Gastroesophageal sphincter (tissue), 4 donors: ENCODE results near the gene UBE2H. TPM values are rescaled to one million over a fixed set of nuclear protein-coding genes. Genes with fewer than 3 reads are reported as not detected.
A peak's percentile ranks its signal among the peaks of the same experiment; 100 is the strongest.

Experiments used
- ATAC-seq: fragments of 150-250 bp; one replicate; pipeline ENCODE4 v1.9.1; 2016; ENCODE audit warnings: mild to moderate bottlenecking, moderate library complexity
- H3K27ac ChIP-seq, 4 donors: fragments of 200-600 bp; sonication (generic) in 3 of 4; 1 replicate in 3 of 4; 2 replicates in 1 of 4; pipeline ENCODE4 v1.5.1; 2016 to 2019
- H3K27me3 ChIP-seq: fragments of 200-600 bp; sonication (generic); one replicate; pipeline ENCODE4 v1.5.1; 2019
- H3K36me3 ChIP-seq, 2 donors: fragments of 200-600 bp; sonication (generic); one replicate each; pipeline ENCODE4 v1.5.1; 2019; ENCODE audit warnings: control low read depth in 1 of 2
- H3K4me1 ChIP-seq, 3 donors: fragments of 200-600 bp; sonication (generic); 1 replicate in 2 of 3; 2 replicates in 1 of 3; pipeline ENCODE4 v1.5.1; 2016 to 2019; ENCODE audit warnings: control low read depth in 2 of 3
- H3K4me3 ChIP-seq, 2 donors: fragments of 200-600 bp; sonication (generic); one replicate each; pipeline ENCODE4 v1.5.1; 2019; ENCODE audit warnings: mild to moderate bottlenecking in 1 of 2, moderate library complexity in 1 of 2
- H3K9me3 ChIP-seq, 3 donors: fragments of 200-600 bp; sonication (generic); one replicate each; pipeline ENCODE4 v1.5.1; 2017 to 2019; ENCODE audit warnings: control low read depth in 2 of 3
- EP300 ChIP-seq: sonication (generic); formaldehyde crosslinking; IDR thresholded peaks from one replicate; pipeline ENCODE4 v1.6.1; 2017; ENCODE audit warnings: antibody characterized with exemption, mild to moderate bottlenecking
- POLR2A ChIP-seq, 2 donors: fragments of 450-650 bp; IDR thresholded peaks; one replicate each; pipeline ENCODE4 v1.6.1; 2017; ENCODE audit warnings: antibody characterized with exemption in 2 of 2, mild to moderate bottlenecking in 2 of 2, moderate library complexity in 1 of 2
- POLR2AphosphoS5 ChIP-seq: sonication (generic); formaldehyde crosslinking; IDR thresholded peaks from one replicate; pipeline ENCODE4 v1.6.1; 2017; ENCODE audit warnings: antibody characterized with exemption
- WGBS, 2 donors: methylation state at CpG; one replicate each; pipeline ENCODE4 v1.1.5; 2018; ENCODE audit warnings: low coverage in 1 of 2; 5-methylcytosine and 5-hydroxymethylcytosine counted together
- total RNA-seq, 4 donors: library from RNA; depleted of rRNA; stranded (reverse); fragments of >200 nt; gene quantifications; one replicate each; pipeline ENCODE4 v1.1.0, GENCODE V29; 2016
- TF ChIP-seq, protein P1 (sequence below), 4 experiments: fragments of 200-600 bp in 2 of 4; fragments of 450-650 bp in 2 of 4; sonication (generic) in 1 of 4; IDR thresholded peaks; one replicate each; pipeline ENCODE4 v1.5.1; 2017 to 2019; ENCODE audit warnings: antibody characterized with exemption in 4 of 4, mild to moderate bottlenecking in 2 of 4, moderate library complexity in 2 of 4

Gene UBE2H
- total RNA-seq, 4 donors from 2014 or later: 80.2 to 96.2 (median 85.0) TPM

DNA sequence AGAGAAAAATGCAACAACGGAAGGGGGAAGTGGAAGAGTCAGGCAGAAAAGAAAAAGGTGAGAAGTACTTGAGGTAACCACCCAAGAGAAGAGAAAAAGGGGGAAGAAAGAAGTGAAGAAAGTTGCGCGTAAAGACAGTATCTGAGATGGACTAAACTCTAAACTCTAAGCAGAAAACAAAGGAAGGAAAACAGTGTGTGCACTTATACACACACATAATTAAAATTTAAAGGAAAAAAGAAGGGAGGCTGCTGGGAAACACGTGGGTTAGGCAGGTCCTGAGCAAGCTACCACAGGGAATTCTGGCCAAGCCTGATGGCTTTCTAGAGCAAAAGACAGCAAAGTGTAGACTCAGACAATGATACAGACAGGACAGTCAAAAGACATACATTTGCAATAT, 78.0 kb downstream of the UBE2H start:
- WGBS, 2 donors: 43 to 85% methylated on average over 2 to 4 of the region's 4 CpGs
- peaks cover 0 to 8% of the 10 kb centered on the region in 2 donors for H3K36me3 ChIP-seq
- H3K27me3 ChIP-seq: no peaks in the 10 kb centered on the region
- no peak for ATAC-seq
- H3K4me3 ChIP-seq: no peak overlapping the region
- peak overlapping the region in 2 of 4 donors; percentile 55 to 70 for H3K27ac ChIP-seq
- no peaks in the 10 kb centered on the region for H3K9me3 ChIP-seq
- H3K4me1 ChIP-seq: peaks cover 25 to 52% (median 27%) of the 10 kb centered on the region in 3 donors
- TF ChIP-seq EP300: no peak
- TF ChIP-seq POLR2A (IDR thresholded peaks at IDR 0.05): no peak
- TF ChIP-seq, protein P1, sequence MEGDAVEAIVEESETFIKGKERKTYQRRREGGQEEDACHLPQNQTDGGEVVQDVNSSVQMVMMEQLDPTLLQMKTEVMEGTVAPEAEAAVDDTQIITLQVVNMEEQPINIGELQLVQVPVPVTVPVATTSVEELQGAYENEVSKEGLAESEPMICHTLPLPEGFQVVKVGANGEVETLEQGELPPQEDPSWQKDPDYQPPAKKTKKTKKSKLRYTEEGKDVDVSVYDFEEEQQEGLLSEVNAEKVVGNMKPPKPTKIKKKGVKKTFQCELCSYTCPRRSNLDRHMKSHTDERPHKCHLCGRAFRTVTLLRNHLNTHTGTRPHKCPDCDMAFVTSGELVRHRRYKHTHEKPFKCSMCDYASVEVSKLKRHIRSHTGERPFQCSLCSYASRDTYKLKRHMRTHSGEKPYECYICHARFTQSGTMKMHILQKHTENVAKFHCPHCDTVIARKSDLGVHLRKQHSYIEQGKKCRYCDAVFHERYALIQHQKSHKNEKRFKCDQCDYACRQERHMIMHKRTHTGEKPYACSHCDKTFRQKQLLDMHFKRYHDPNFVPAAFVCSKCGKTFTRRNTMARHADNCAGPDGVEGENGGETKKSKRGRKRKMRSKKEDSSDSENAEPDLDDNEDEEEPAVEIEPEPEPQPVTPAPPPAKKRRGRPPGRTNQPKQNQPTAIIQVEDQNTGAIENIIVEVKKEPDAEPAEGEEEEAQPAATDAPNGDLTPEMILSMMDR (IDR thresholded peaks at IDR 0.05): no peak
- TF ChIP-seq POLR2AphosphoS5: no peak

GRCh38 chr7:129872054-129872453, 80.7 kb downstream of the UBE2H start:
- H3K4me3 ChIP-seq: no peak overlapping the region
- no peaks in the 10 kb centered on the region for H3K36me3 ChIP-seq
- H3K27ac ChIP-seq: no peak overlapping the region
- TF ChIP-seq, protein P1 (IDR thresholded peaks at IDR 0.05): no peak
- TF ChIP-seq EP300 (no peak), POLR2A (IDR thresholded peaks at IDR 0.05) (no peak)
- 80% methylated on average over 5 of the region's 5 CpGs; no CpG with 5 or more reads in 1 of the 2 donors for WGBS, 2 donors
- no peak for ATAC-seq
- H3K4me1 ChIP-seq: peaks cover 14 to 57% (median 21%) of the 10 kb centered on the region in 3 donors
- no peaks in the 10 kb centered on the region for H3K9me3 ChIP-seq
- no peaks in the 10 kb centered on the region for H3K27me3 ChIP-seq

- H3K36me3 ChIP-seq: no peaks in the 10 kb centered on the region
- TF ChIP-seq POLR2AphosphoS5 (no peak), EP300 (no peak), POLR2A (IDR thresholded peaks at IDR 0.05) (no peak)
- TF ChIP-seq, protein P1 (IDR thresholded peaks at IDR 0.05): no peak
- H3K27ac ChIP-seq: no peak overlapping the region
- no peak for ATAC-seq
- no peak overlapping the region for H3K4me3 ChIP-seq
- H3K27me3 ChIP-seq: no peaks in the 10 kb centered on the region
- H3K4me1 ChIP-seq: peaks cover 11 to 54% (median 12%) of the 10 kb centered on the region in 3 donors
- 88 to 94% methylated on average over 3 to 4 of the region's 4 CpGs for WGBS, 2 donors
- no peaks in the 10 kb centered on the region for H3K9me3 ChIP-seq
Observed at GRCh38 chr7:129870668-129871067, 82.1 kb downstream of the UBE2H start.

DNA sequence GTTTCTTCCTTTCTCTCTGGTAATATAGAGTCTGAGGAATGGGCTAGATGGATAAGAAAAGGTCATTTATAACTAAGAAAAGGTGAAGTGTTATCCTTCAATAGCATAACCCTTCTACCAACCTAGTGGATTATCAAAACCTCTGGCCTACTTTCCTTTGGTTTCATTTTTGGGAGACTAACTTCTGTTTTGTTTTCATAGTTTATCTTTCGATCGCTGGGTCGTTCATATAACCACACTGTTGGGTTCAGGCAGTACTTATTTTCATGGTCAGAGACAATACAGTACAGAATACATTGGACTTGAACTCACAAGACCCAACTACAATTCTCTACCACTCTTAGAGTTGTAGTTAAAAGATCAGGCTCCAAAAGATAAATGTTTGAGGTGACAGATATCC, 86.5 kb downstream of the UBE2H start:
- no peaks in the 10 kb centered on the region for H3K9me3 ChIP-seq
- no peak for ATAC-seq
- no peaks in the 10 kb centered on the region for H3K27me3 ChIP-seq
- WGBS, 2 donors: 67 to 76% methylated on average over 3 of the region's 3 CpGs
- peak overlapping the region in 2 of 4 donors; percentile 81 to 84 for H3K27ac ChIP-seq
- no peak for TF ChIP-seq EP300
- TF ChIP-seq, protein P1 (IDR thresholded peaks at IDR 0.05): no peak
- no peak for TF ChIP-seq POLR2AphosphoS5
- no peak for TF ChIP-seq POLR2A (IDR thresholded peaks at IDR 0.05)
- no peak overlapping the region for H3K4me3 ChIP-seq
- no peaks in the 10 kb centered on the region for H3K36me3 ChIP-seq
- peaks cover 36 to 84% (median 47%) of the 10 kb centered on the region in 3 donors for H3K4me1 ChIP-seq

- WGBS, 2 donors: no CpG with 5 or more reads among the region's 1 CpG
- H3K4me3 ChIP-seq: no peak overlapping the region
- H3K27ac ChIP-seq: peak overlapping the region in 3 of 4 donors; percentile 78 to 84 (median 81)
- TF ChIP-seq POLR2AphosphoS5 (no peak), EP300 (no peak), POLR2A (IDR thresholded peaks at IDR 0.05) (no peak)
- TF ChIP-seq, protein P1 (IDR thresholded peaks at IDR 0.05): no peak
- peaks cover 36 to 88% (median 50%) of the 10 kb centered on the region in 3 donors for H3K4me1 ChIP-seq
- no peak for ATAC-seq
- no peaks in the 10 kb centered on the region for H3K27me3 ChIP-seq
- no peaks in the 10 kb centered on the region for H3K36me3 ChIP-seq
- no peaks in the 10 kb centered on the region for H3K9me3 ChIP-seq
Observed at GRCh38 chr7:129865925-129866201, 86.9 kb downstream of the UBE2H start.
